ENCODE measurements around the gene JAM3.

Gene JAM3

DNA sequence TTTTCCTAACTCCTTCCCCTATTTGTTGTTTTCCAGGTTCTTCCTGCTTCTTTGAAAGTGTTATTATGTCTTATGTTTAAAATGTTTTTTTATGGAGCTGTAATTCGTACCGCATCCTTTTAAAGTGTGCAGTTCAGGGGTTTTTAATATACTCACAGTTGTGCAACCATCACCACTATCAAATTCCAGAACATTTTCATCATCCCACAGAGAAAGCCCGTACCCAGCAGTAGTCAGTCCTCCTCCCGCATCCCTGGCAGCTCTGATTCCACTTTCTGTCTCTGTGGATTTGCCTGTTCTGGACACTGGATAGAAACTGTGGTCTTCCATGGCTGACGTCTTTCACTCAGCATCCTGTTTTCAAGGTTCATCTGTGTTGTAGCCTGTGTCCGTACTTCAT is 73.7 kb downstream of the JAM3 start:
- Histone ChIP-seq H3K27me3 (ENCODE audit: low read depth) (no peaks in the 10 kb centered on the region), H3K4me1 (no peaks in the 10 kb centered on the region), H3K4me3 (no peak overlapping the region), H3K36me3 (replicated peaks) (peaks cover 52% of the 10 kb centered on the region), H3K9me3 (no peaks in the 10 kb centered on the region)
- no peak for DNase-seq (ENCODE audit: low spot score in 2 of 2)
- in situ Hi-C loops (cut with MboI; ENCODE audit: low sequenced_read_pairs): loop anchor here (5.0 kb wide), 2 partner anchors 95 to 215 kb away; no protein-coding TSS in a partner anchor

DNA sequence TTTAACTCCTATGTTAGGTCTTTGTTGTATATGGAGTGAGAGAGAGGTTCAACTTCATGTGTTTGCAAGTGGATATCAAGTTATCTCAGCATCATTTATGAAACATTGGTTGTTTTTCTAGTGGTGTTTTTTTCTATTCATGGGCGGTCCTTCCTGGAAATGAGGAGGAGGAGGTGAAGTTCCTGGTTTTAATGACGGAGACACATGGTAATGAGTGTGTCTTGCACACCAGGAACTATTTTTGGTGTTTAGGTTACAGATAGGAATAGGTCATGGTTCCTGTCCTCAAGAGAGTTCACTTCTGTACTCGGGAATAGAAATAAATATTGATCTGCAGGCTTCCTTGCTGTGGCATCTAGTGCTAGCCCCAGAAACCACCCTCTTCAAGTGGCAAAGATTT is 74.9 kb downstream of the JAM3 start:
- Histone ChIP-seq H3K4me1 (no peaks in the 10 kb centered on the region), H3K4me3 (no peak overlapping the region), H3K36me3 (replicated peaks) (peaks cover 59% of the 10 kb centered on the region), H3K9me3 (no peaks in the 10 kb centered on the region), H3K27me3 (ENCODE audit: low read depth) (no peaks in the 10 kb centered on the region)
- DNase-seq (ENCODE audit: low spot score in 2 of 2): no peak
- in situ Hi-C loops (cut with MboI; ENCODE audit: low sequenced_read_pairs): loop anchor here (5.0 kb wide), 2 partner anchors 96 to 216 kb away; no protein-coding TSS in a partner anchor

DNA sequence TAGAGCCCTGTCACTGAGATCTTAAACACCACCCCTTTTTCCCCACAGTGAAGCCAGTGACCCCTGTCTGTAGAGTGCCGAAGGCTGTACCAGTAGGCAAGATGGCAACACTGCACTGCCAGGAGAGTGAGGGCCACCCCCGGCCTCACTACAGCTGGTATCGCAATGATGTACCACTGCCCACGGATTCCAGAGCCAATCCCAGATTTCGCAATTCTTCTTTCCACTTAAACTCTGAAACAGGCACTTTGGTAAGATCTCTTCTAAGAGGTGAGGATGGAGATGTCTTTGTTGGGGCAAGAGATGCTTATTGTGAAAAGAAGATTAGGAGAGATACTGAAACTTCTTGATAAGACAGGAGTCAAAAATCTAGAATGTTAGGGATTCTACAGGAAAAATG is 75.9 kb downstream of the JAM3 start:
- Histone ChIP-seq H3K36me3 (replicated peaks) (peaks cover 68% of the 10 kb centered on the region), H3K27me3 (ENCODE audit: low read depth) (no peaks in the 10 kb centered on the region), H3K9me3 (no peaks in the 10 kb centered on the region), H3K4me3 (no peak overlapping the region), H3K4me1 (no peaks in the 10 kb centered on the region)
- in situ Hi-C loops (cut with MboI; ENCODE audit: low sequenced_read_pairs): loop anchor here (5.0 kb wide), 2 partner anchors 97 to 217 kb away; no protein-coding TSS in a partner anchor
- no peak for DNase-seq (ENCODE audit: low spot score in 2 of 2)

GRCh38 chr11:134145715-134146114 is 76.8 kb downstream of the JAM3 start:
- Histone ChIP-seq H3K9me3 (no peaks in the 10 kb centered on the region), H3K4me3 (no peak overlapping the region), H3K27me3 (ENCODE audit: low read depth) (no peaks in the 10 kb centered on the region), H3K36me3 (replicated peaks) (peaks cover 75% of the 10 kb centered on the region), H3K4me1 (no peaks in the 10 kb centered on the region)
- DNase-seq (ENCODE audit: low spot score in 2 of 2): no peak
- in situ Hi-C loops (cut with MboI; ENCODE audit: low sequenced_read_pairs): no loop called here

DNA sequence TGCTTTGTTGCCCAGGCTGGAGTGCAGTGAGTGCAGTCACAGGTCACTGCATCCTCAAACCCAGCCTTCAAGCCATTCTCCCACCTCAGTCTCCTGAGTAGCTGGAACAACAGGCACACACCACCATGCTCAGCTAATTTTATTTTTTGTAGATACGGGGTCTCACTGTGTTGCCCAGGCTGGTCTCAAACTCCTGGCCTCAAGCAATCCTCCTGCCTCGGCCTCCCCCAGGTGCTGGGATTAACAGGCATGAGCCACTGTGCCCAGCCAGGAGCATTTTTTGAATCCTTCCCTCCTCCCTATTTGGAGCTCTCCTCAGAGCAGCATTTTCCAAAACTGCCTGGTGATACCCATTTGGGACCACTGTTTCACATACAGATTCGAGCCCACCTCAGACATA is 77.7 kb downstream of the JAM3 start:
- H3K36me3 ChIP-seq (replicated peaks): peaks cover 78% of the 10 kb centered on the region
- in situ Hi-C loops (cut with MboI; ENCODE audit: low sequenced_read_pairs): no loop called here

GRCh38 chr11:134149371-134149770 is 80.5 kb downstream of the JAM3 start:
- H3K36me3 ChIP-seq (replicated peaks): peaks cover 84% of the 10 kb centered on the region
- no peak overlapping the region for H3K4me3 ChIP-seq
- H3K4me1 ChIP-seq: no peaks in the 10 kb centered on the region
- in situ Hi-C loops (cut with MboI; ENCODE audit: low sequenced_read_pairs): no loop called here
- H3K9me3 ChIP-seq: no peaks in the 10 kb centered on the region
- no peaks in the 10 kb centered on the region for H3K27me3 ChIP-seq (ENCODE audit: low read depth)
- DNase-seq (ENCODE audit: low spot score in 2 of 2): no peak

More for the DNA sequence above, 77.7 kb downstream of the JAM3 start:
- H3K27me3 ChIP-seq (ENCODE audit: low read depth): no peaks in the 10 kb centered on the region
- no peaks in the 10 kb centered on the region for H3K4me1 ChIP-seq
- no peaks in the 10 kb centered on the region for H3K9me3 ChIP-seq
- DNase-seq (ENCODE audit: low spot score in 2 of 2): no peak
- no peak overlapping the region for H3K4me3 ChIP-seq

- Histone ChIP-seq H3K36me3 (replicated peaks) (peaks cover 80% of the 10 kb centered on the region), H3K4me1 (no peaks in the 10 kb centered on the region), H3K27me3 (ENCODE audit: low read depth) (no peaks in the 10 kb centered on the region), H3K4me3 (no peak overlapping the region), H3K9me3 (no peaks in the 10 kb centered on the region)
- in situ Hi-C loops (cut with MboI; ENCODE audit: low sequenced_read_pairs): no loop called here
- no peak for DNase-seq (ENCODE audit: low spot score in 2 of 2)
Observed at GRCh38 chr11:134150195-134150903, 81.5 kb downstream of the JAM3 start.

GRCh38 chr11:134151083-134151747 is 82.3 kb downstream of the JAM3 start:
- Histone ChIP-seq H3K36me3 (replicated peaks) (peaks cover 81% of the 10 kb centered on the region), H3K4me3 (no peak overlapping the region), H3K27me3 (ENCODE audit: low read depth) (no peaks in the 10 kb centered on the region), H3K9me3 (no peaks in the 10 kb centered on the region), H3K4me1 (no peaks in the 10 kb centered on the region)
- no peak for DNase-seq (ENCODE audit: low spot score in 2 of 2)
- in situ Hi-C loops (cut with MboI; ENCODE audit: low sequenced_read_pairs): no loop called here

- H3K4me3 ChIP-seq: no peak overlapping the region
- no peak for DNase-seq (ENCODE audit: low spot score in 2 of 2)
- peaks cover 88% of the 10 kb centered on the region for H3K36me3 ChIP-seq (replicated peaks)
- H3K9me3 ChIP-seq: no peaks in the 10 kb centered on the region
- H3K27me3 ChIP-seq (ENCODE audit: low read depth): no peaks in the 10 kb centered on the region
- in situ Hi-C loops (cut with MboI; ENCODE audit: low sequenced_read_pairs): no loop called here
- H3K4me1 ChIP-seq: peaks cover 3% of the 10 kb centered on the region; the same call in 1 of the 2 replicates
Observed at GRCh38 chr11:134152696-134153095, 83.8 kb downstream of the JAM3 start.

GRCh38 chr11:134153147-134153905 is 84.5 kb downstream of the JAM3 start:
- in situ Hi-C loops (cut with MboI; ENCODE audit: low sequenced_read_pairs): no loop called here
- Histone ChIP-seq H3K4me1 (peaks cover 4% of the 10 kb centered on the region; the same call in 1 of the 2 replicates), H3K4me3 (no peak overlapping the region), H3K27me3 (ENCODE audit: low read depth) (no peaks in the 10 kb centered on the region), H3K9me3 (no peaks in the 10 kb centered on the region), H3K36me3 (replicated peaks) (peaks cover 93% of the 10 kb centered on the region)
- no peak for DNase-seq (ENCODE audit: low spot score in 2 of 2)

DNA sequence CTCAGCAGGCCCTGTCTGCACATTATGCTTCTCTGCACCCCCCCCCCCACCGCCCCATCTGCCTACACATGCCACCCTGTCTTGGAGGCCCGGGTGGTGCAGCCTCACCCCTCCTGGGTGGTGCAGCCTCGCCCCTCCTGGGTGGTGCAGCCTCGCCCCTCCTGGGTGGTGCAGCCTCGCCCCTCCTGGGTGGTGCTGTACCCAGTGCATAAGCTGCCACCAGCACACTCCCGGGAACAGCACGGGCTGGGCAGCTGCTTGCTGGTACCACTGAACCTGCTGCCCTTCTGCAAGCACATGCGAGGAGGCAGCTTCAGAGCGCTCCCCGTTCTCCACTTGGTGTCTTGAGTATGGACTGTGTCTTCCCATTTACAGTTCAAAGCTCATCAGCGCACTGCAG is 85.6 kb downstream of the JAM3 start:
- in situ Hi-C loops (cut with MboI; ENCODE audit: low sequenced_read_pairs): no loop called here
- peaks cover 92% of the 10 kb centered on the region for H3K36me3 ChIP-seq (replicated peaks)
- peaks cover 4% of the 10 kb centered on the region; the same call in 1 of the 2 replicates for H3K4me1 ChIP-seq
- H3K4me3 ChIP-seq: no peak overlapping the region
- H3K27me3 ChIP-seq (ENCODE audit: low read depth): no peaks in the 10 kb centered on the region
- DNase-seq (ENCODE audit: low spot score in 2 of 2): no peak
- no peaks in the 10 kb centered on the region for H3K9me3 ChIP-seq

GRCh38 chr11:134155456-134155855 is 86.6 kb downstream of the JAM3 start:
- in situ Hi-C loops (cut with MboI; ENCODE audit: low sequenced_read_pairs): no loop called here
- H3K36me3 ChIP-seq (replicated peaks): peaks cover 92% of the 10 kb centered on the region

DNA sequence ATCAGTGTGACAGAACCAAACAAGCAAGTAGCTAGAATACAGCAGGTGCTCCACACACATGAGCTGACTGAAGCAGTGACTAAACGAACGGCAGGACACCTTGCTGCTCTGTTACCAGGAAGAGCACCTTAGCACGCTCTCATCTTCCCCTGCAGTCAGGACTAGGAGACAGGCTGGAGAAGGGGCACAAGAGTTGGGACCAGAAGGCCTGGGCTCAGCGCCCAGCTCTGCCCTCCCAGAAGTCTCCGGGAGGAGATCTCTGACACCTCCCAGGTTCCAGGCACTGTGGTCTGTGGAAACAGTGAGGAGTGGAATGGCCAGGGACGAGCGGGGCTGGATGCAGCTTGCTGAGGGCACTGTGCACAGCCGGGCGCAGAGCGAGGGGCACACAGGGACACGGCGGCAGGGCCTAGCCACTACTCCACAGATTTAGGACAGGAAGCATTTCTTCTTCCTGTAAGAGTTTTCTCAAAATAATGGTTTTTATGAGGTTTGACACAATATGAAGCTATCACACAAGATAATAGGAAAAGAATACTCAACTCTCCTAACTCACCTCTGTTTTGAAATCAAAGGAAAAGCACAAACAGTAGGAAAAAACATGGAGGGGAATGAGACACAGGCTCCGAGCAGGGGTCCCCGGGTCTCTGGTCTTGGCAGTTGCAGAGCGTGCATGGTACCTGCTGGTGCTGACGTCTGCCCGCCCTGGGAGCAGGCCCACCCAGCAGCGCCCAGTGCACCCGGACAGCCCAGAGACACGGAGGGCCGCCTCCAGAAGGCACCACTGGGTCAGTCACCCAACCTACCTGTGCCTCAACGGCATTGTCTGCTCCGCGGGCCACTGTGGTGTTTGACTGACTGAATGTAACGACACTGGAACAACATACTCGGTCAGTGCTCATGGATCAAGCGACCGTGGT is 87.3 kb downstream of the JAM3 start:
- in situ Hi-C loops (cut with MboI; ENCODE audit: low sequenced_read_pairs): no loop called here
- peaks cover 90% of the 10 kb centered on the region for H3K36me3 ChIP-seq (replicated peaks)
- no peak overlapping the region for H3K4me3 ChIP-seq
- peaks cover 4% of the 10 kb centered on the region; the same call in 1 of the 2 replicates for H3K4me1 ChIP-seq
- DNase-seq (ENCODE audit: low spot score in 2 of 2): no peak
- H3K9me3 ChIP-seq: no peaks in the 10 kb centered on the region
- H3K27me3 ChIP-seq (ENCODE audit: low read depth): no peaks in the 10 kb centered on the region

More at GRCh38 chr11:134155456-134155855, 86.6 kb downstream of the JAM3 start:
- Histone ChIP-seq H3K9me3 (no peaks in the 10 kb centered on the region), H3K4me3 (no peak overlapping the region), H3K27me3 (ENCODE audit: low read depth) (no peaks in the 10 kb centered on the region), H3K4me1 (peaks cover 4% of the 10 kb centered on the region; the same call in 1 of the 2 replicates)
- no peak for DNase-seq (ENCODE audit: low spot score in 2 of 2)

Measured in HAP-1 (cell line).